ENCODE data around the gene IRF5.

IRF5 gene, protein sequence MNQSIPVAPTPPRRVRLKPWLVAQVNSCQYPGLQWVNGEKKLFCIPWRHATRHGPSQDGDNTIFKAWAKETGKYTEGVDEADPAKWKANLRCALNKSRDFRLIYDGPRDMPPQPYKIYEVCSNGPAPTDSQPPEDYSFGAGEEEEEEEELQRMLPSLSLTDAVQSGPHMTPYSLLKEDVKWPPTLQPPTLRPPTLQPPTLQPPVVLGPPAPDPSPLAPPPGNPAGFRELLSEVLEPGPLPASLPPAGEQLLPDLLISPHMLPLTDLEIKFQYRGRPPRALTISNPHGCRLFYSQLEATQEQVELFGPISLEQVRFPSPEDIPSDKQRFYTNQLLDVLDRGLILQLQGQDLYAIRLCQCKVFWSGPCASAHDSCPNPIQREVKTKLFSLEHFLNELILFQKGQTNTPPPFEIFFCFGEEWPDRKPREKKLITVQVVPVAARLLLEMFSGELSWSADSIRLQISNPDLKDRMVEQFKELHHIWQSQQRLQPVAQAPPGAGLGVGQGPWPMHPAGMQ

DNA sequence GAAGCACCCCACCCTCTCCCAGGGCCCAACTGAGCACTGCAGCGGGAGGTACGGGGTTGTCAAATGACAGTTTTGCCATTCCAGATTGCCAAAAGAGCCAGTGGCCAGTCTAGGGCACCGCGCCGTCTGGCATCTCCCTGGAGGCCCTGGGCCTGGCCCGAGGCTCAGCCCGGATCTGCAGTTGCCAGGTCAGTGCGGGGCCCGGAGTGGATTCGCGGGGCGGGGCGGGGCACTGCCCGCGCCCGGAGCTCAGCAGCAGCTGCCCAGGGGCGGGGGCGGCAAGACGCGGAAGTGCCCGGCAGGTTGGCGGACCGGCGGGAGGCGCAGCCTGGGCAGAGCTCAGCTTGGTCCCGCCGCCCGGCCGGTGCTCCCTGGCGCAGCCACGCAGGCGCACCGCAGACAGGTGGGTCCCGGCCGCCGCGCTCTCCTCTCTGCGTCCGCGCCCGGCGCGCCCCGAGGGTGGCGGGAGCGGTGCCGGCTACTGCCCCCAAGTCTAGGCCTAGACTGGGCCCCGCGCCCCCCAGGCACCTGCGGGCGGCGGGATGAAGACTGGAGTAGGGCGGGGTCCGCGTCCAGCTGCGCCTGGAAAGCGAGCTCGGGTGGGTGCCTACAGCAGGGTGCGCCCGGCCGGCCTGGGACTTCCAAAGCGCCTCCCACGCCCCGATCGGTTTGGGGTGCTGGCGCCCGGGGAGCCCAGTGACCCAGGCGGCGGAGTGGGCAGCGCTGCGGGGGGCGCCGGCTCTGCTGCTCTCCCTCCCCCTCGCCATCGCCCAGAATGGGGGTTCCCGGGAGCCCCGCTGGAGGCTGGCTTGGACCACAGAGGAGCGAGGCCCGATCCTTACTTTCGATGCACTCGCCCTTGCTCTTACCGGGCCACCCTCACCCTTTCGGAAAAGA lies at the start of gene IRF5:
Gene IRF5, plus strand, starts transcription at position 281 of the 897 bp plus-strand sequence. CDS start 4,155 bp downstream, outside the sequence.
- Histone ChIP-seq H3K36me3 (replicated peaks) (no peaks in the 10 kb centered on the region), H3K4me3 (ENCODE audit: low read depth, low read length) (peak within 1 kb of the TSS; percentile 33), H3K27me3 (replicated peaks) (peaks cover 42% of the 10 kb centered on the region), H3K27ac (no peak within 1 kb of the TSS)
- no peak for DNase-seq
- in situ Hi-C loops (cut with HindIII; ENCODE audit: low pct_ligation_motif_present, low sequenced_read_pairs): no loop called here
- TF ChIP-seq, protein P1, sequence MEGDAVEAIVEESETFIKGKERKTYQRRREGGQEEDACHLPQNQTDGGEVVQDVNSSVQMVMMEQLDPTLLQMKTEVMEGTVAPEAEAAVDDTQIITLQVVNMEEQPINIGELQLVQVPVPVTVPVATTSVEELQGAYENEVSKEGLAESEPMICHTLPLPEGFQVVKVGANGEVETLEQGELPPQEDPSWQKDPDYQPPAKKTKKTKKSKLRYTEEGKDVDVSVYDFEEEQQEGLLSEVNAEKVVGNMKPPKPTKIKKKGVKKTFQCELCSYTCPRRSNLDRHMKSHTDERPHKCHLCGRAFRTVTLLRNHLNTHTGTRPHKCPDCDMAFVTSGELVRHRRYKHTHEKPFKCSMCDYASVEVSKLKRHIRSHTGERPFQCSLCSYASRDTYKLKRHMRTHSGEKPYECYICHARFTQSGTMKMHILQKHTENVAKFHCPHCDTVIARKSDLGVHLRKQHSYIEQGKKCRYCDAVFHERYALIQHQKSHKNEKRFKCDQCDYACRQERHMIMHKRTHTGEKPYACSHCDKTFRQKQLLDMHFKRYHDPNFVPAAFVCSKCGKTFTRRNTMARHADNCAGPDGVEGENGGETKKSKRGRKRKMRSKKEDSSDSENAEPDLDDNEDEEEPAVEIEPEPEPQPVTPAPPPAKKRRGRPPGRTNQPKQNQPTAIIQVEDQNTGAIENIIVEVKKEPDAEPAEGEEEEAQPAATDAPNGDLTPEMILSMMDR (IDR thresholded peaks at IDR 0.05; ENCODE audit: low read depth, low read length, missing control alignments): no peak

- Histone ChIP-seq H3K36me3 (replicated peaks) (no peaks in the 10 kb centered on the region), H3K27me3 (replicated peaks) (peaks cover 6% of the 10 kb centered on the region), H3K27ac (no peak overlapping the region), H3K4me3 (ENCODE audit: low read depth, low read length) (no peak overlapping the region)
- DNase-seq: no peak
- in situ Hi-C loops (cut with HindIII; ENCODE audit: low pct_ligation_motif_present, low sequenced_read_pairs): no loop called here
- TF ChIP-seq, protein P1 (IDR thresholded peaks at IDR 0.05; ENCODE audit: low read depth, low read length, missing control alignments): no peak
Measured at GRCh38 chr7:128888039-128888755, 49.5 kb upstream of the IRF5 start.

DNA sequence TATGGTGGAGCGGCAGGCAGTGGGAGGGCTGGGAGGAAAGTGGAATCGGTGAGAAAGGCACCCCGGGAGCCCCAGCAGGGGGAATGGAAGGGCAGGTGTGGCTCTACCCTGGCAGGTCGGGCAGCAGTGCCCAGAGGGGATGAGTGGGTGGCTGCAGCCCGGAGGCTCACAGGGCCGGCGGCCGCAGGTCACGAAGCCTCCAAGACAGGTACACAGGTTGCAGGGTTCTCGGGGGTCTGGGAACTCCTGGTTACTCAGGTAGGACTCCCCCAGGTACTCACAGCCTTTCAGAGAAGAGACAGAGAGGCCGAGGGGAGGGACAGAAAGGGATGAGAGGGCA lies 49.0 kb upstream of the IRF5 start:
- Histone ChIP-seq H3K27ac (no peak overlapping the region), H3K27me3 (replicated peaks) (peaks cover 6% of the 10 kb centered on the region), H3K4me3 (ENCODE audit: low read depth, low read length) (no peak overlapping the region), H3K36me3 (replicated peaks) (no peaks in the 10 kb centered on the region)
- in situ Hi-C loops (cut with HindIII; ENCODE audit: low pct_ligation_motif_present, low sequenced_read_pairs): no loop called here
- DNase-seq: no peak
- TF ChIP-seq, protein P1 (IDR thresholded peaks at IDR 0.05; ENCODE audit: low read depth, low read length, missing control alignments): no peak

DNA sequence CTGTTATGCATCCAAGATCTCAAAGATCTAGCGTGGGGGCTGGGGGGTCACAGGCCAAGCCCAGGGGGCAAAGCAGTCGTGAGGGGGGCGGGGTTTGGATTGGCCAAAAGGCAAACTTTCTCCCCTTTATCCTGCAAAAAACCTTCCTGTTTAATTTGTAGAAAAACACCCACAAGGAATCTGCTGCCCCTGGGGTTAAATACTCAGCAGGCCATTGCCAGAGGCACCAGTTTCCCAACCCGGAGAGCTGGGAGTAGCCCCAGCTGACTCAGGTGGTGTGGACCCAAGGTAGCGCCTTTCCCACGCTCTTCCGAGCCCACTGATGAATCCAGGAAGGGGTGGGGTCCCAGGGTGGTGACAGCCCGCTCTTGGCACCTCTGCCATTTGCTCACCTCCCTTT lies 48.6 kb upstream of the IRF5 start:
- Histone ChIP-seq H3K4me3 (ENCODE audit: low read depth, low read length) (no peak overlapping the region), H3K27ac (no peak overlapping the region), H3K36me3 (replicated peaks) (no peaks in the 10 kb centered on the region), H3K27me3 (replicated peaks) (peaks cover 6% of the 10 kb centered on the region)
- DNase-seq: no peak
- TF ChIP-seq, protein P1 (IDR thresholded peaks at IDR 0.05; ENCODE audit: low read depth, low read length, missing control alignments): no peak
- in situ Hi-C loops (cut with HindIII; ENCODE audit: low pct_ligation_motif_present, low sequenced_read_pairs): no loop called here

- in situ Hi-C loops (cut with HindIII; ENCODE audit: low pct_ligation_motif_present, low sequenced_read_pairs): no loop called here
- no peak overlapping the region for H3K4me3 ChIP-seq (ENCODE audit: low read depth, low read length)
- TF ChIP-seq, protein P1 (IDR thresholded peaks at IDR 0.05; ENCODE audit: low read depth, low read length, missing control alignments): no peak
- H3K27ac ChIP-seq: no peak overlapping the region
- H3K27me3 ChIP-seq (replicated peaks): peaks cover 6% of the 10 kb centered on the region
- no peaks in the 10 kb centered on the region for H3K36me3 ChIP-seq (replicated peaks)
- DNase-seq: no peak
Measured at GRCh38 chr7:128890306-128891109, 47.2 kb upstream of the IRF5 start.

Data from brain microvascular endothelial cell (primary cell).